Spleen (tissue), 7 donors: Measurements from ENCODE around the gene SLIT3.

Experiments
- CTCF ChIP-seq, 11 experiments: fragments of 200-600 bp in 7 of 11; fragments of 450-650 bp in 4 of 11; sonication (generic) in 4 of 11; IDR thresholded peaks in 8 of 11; conservative IDR thresholded peaks in 3 of 11; 1 replicate in 7 of 11; 2 replicates in 4 of 11; pipeline versions ENCODE4 v1.4.0 to v1.8.0; 2016 to 2021; ENCODE audit warnings: antibody characterized with exemption in 11 of 11, inconsistent platforms in 4 of 11, mild to moderate bottlenecking in 1 of 11
- POLR2A ChIP-seq, 3 donors: fragments of 450-650 bp; IDR thresholded peaks; one replicate each; pipeline ENCODE4 v1.5.1; 2017; ENCODE audit warnings: antibody characterized with exemption in 3 of 3, mild to moderate bottlenecking in 1 of 3
- POLR2AphosphoS5 ChIP-seq, 3 donors: sonication (generic); formaldehyde crosslinking; IDR thresholded peaks; one replicate each; pipeline ENCODE4 v1.5.1; 2017; ENCODE audit warnings: antibody characterized with exemption in 3 of 3
- donor health status: DM: no; HTN: no; CAD: no; lungs with moderate emphysema.
- donor health status: DM: no; HTN: no; CAD: no.
- donor health status: DM: no; HTN: no; CAD: no.

GRCh38 chr5:169300468-169301385, at the start of gene SLIT3:
- TF ChIP-seq CTCF (IDR thresholded peaks at IDR 0.05 in 8 of 11, conservative IDR thresholded peaks at IDR 0.05 in 3 of 11) = no peak
- peak in 1 of 3 donors; percentile 38 for TF ChIP-seq POLR2AphosphoS5 (IDR thresholded peaks at IDR 0.05)
- TF ChIP-seq POLR2A (IDR thresholded peaks at IDR 0.05) = no peak
